HepG2 (cell line): ENCODE results near the gene ERVH48-1. TPM values are rescaled to one million over a fixed set of nuclear protein-coding genes. Genes with fewer than 3 reads are reported as not detected.

Source experiments
- ATAC-seq: fragments of 200-7000 bp; cut with Tn5 transposase; 3 replicates; pipeline ENCODE4 v1.9.1; 2020; ENCODE audit warnings: mild to moderate bottlenecking, moderate library complexity
- BruUV-seq: library from RNA; stranded (reverse); fragments of 400-500 nt; replicated peaks from 2 replicates; lab custom pipeline; 2021; lab: Mats Ljungman, UMichigan
- CTCF ChIA-PET: fragments of 300-600 bp; formaldehyde crosslinking; extraction: SDS; loops from one replicate; lab custom pipeline; 2021; ENCODE audit warnings: low total read pairs, inconsistent platforms, low intra/inter-chr PET ratio; lab: Yijun Ruan, JAX
- POLR2A ChIA-PET: fragments of 350-600 bp; sonication (Branson Sonifier 250); formaldehyde crosslinking; loops from one replicate; lab custom pipeline; 2020; ENCODE audit warnings: antibody characterized with exemption, inconsistent platforms; lab: Yijun Ruan, JAX
- DNase-seq: peaks from one replicate; pipeline ENCODE4 v3.0.0-alpha.2; 2015; ENCODE audit warnings: low spot score
- FAIRE-seq: peaks from 3 replicates; lab custom pipeline; 2011; peaks lifted over from hg19 to GRCh38; lab: Jason Lieb, UNC
- H2AFZ ChIP-seq: one replicate; pipeline ENCODE4 v1.6.1; 2011; ENCODE audit warnings: low read length, inconsistent platforms
- H3K27ac ChIP-seq: fragments of 300-600 bp; 3 replicates; pipeline ENCODE4 v1.8.0; 2011; ENCODE audit warnings: mixed run types, mild to moderate bottlenecking, mixed read lengths, low read length, inconsistent platforms; ENCODE audit not compliant: insufficient read depth; ENCODE audit errors: extremely low read length
- H3K27me3 ChIP-seq, 2 experiments: fragments of 200-600 bp in 1 of 2; 2 replicates in 1 of 2; 3 replicates in 1 of 2; pipeline versions ENCODE4 v1.6.0 to v1.8.0; 2011; ENCODE audit warnings: low read length in 2 of 2, mild to moderate bottlenecking in 2 of 2, moderate library complexity in 2 of 2, inconsistent platforms in 1 of 2; ENCODE audit not compliant: insufficient read depth in 2 of 2, control insufficient read depth in 1 of 2
- H3K36me3 ChIP-seq, 2 experiments: fragments of 200-600 bp in 1 of 2; replicated peaks in 1 of 2; 2 replicates in 1 of 2; 3 replicates in 1 of 2; pipeline versions ENCODE4 v1.5.1 to v1.8.0; 2011; ENCODE audit warnings: low read length in 2 of 2, inconsistent platforms in 1 of 2; ENCODE audit not compliant: insufficient read depth in 2 of 2, control insufficient read depth in 1 of 2
- H3K4me1 ChIP-seq: 2 replicates; pipeline ENCODE4 v1.5.1; 2012; ENCODE audit warnings: low read length, inconsistent platforms; ENCODE audit not compliant: insufficient read depth
- H3K4me2 ChIP-seq: 2 replicates; pipeline ENCODE4 v1.6.0; 2011; ENCODE audit warnings: low read depth, low read length, inconsistent platforms
- H3K4me3 ChIP-seq, 3 experiments: fragments of 200-600 bp in 1 of 3; sonication (generic), shearing (Covaris generic) in 1 of 3; replicated peaks in 1 of 3; 2 replicates each; pipeline ENCODE4 v1.5.1; 2011 to 2016; ENCODE audit warnings: low read length in 3 of 3, inconsistent platforms in 2 of 3, low read depth in 2 of 3, mild to moderate bottlenecking in 2 of 3, control low read depth in 1 of 3, mixed read lengths in 1 of 3; ENCODE audit not compliant: insufficient read depth in 1 of 3
- H3K79me2 ChIP-seq: one replicate; pipeline ENCODE4 v1.6.1; 2011; ENCODE audit warnings: low read length, inconsistent platforms; ENCODE audit not compliant: insufficient read depth
- H3K9ac ChIP-seq: 2 replicates; pipeline ENCODE4 v1.6.0; 2011; ENCODE audit warnings: mild to moderate bottlenecking, low read depth, low read length, inconsistent platforms; ENCODE audit not compliant: insufficient read depth
- H3K9me3 ChIP-seq: 2 replicates; pipeline ENCODE4 v1.5.1; 2012; ENCODE audit warnings: mild to moderate bottlenecking, low read length
- H4K20me1 ChIP-seq: 2 replicates; pipeline ENCODE4 v1.6.0; 2011; ENCODE audit warnings: inconsistent platforms, mild to moderate bottlenecking, low read length, moderate library complexity; ENCODE audit not compliant: insufficient read depth
- FOXA3 ChIP-seq: IDR thresholded peaks from 2 replicates; pipeline ENCODE4 v1.6.1; 2016; ENCODE audit warnings: missing genetic modification reagents, missing compliant biosample characterization
- FOXM1 ChIP-seq: sonication (generic); formaldehyde crosslinking; IDR thresholded peaks from 2 replicates; pipeline ENCODE4 v1.5.0; 2020; ENCODE audit warnings: missing genetic modification reagents
- HOXA5 ChIP-seq: sonication (generic); formaldehyde crosslinking; IDR thresholded peaks from 2 replicates; pipeline ENCODE4 v1.4.0; 2020; ENCODE audit warnings: missing genetic modification reagents
- JUND ChIP-seq: sonication (generic); formaldehyde crosslinking; IDR thresholded peaks from 2 replicates; pipeline ENCODE4 v1.8.0; 2022; ENCODE audit warnings: mild to moderate bottlenecking, missing genetic modification reagents
- MXI1 ChIP-seq: IDR thresholded peaks from 3 replicates; pipeline ENCODE4 v1.6.1; 2012; ENCODE audit warnings: low read depth, low read length, inconsistent platforms, borderline replicate concordance
- SP1 ChIP-seq, 2 experiments: fragments of 450-650 bp in 1 of 2; sonication (generic) in 1 of 2; formaldehyde crosslinking in 1 of 2; IDR thresholded peaks; 2 replicates each; pipeline versions ENCODE4 v1.4.0 to v1.6.1; 2016 to 2020; ENCODE audit warnings: missing genetic modification reagents in 1 of 2
- ZNF138 ChIP-seq: sonication (generic); formaldehyde crosslinking; IDR thresholded peaks from 2 replicates; pipeline ENCODE4 v1.5.0; 2020; ENCODE audit warnings: mild to moderate bottlenecking, low read depth, missing genetic modification reagents
- ZNF160 ChIP-seq: sonication (generic); formaldehyde crosslinking; IDR thresholded peaks from 2 replicates; pipeline ENCODE4 v1.8.0; 2022; ENCODE audit warnings: mild to moderate bottlenecking, inconsistent platforms, missing genetic modification reagents
- ZNF235 ChIP-seq: sonication (generic); formaldehyde crosslinking; IDR thresholded peaks from 2 replicates; pipeline ENCODE4 v1.8.1; 2023; ENCODE audit warnings: mild to moderate bottlenecking, missing genetic modification reagents, borderline replicate concordance
- ZNF24 ChIP-seq: fragments of 450-650 bp; IDR thresholded peaks from 2 replicates; pipeline ENCODE4 v1.6.1; 2017; ENCODE audit warnings: antibody characterized with exemption, mild to moderate bottlenecking
- ZNF274 ChIP-seq: sonication (generic); formaldehyde crosslinking; IDR thresholded peaks from 2 replicates; pipeline ENCODE4 v1.5.1; 2020; ENCODE audit warnings: mild to moderate bottlenecking, missing genetic modification reagents
- ZNF350 ChIP-seq: sonication (generic); formaldehyde crosslinking; IDR thresholded peaks from 2 replicates; pipeline ENCODE4 v1.4.0; 2020; ENCODE audit warnings: mild to moderate bottlenecking, low read depth, missing genetic modification reagents, borderline replicate concordance
- ZNF382 ChIP-seq: sonication (generic); formaldehyde crosslinking; IDR thresholded peaks from 2 replicates; pipeline ENCODE4 v1.5.0; 2020; ENCODE audit warnings: missing genetic modification reagents, mild to moderate bottlenecking, borderline replicate concordance
- ZNF44 ChIP-seq: sonication (generic); formaldehyde crosslinking; IDR thresholded peaks from 2 replicates; pipeline ENCODE4 v1.5.1; 2020; ENCODE audit warnings: mild to moderate bottlenecking, missing genetic modification reagents
- ZNF607 ChIP-seq: sonication (generic); formaldehyde crosslinking; IDR thresholded peaks from 2 replicates; pipeline ENCODE4 v1.5.1; 2020; ENCODE audit warnings: missing genetic modification reagents, mild to moderate bottlenecking, borderline replicate concordance
- ZNF609 ChIP-seq: sonication (generic); formaldehyde crosslinking; IDR thresholded peaks from 2 replicates; pipeline ENCODE4 v1.4.0; 2020; ENCODE audit warnings: mild to moderate bottlenecking, missing genetic modification reagents, borderline replicate concordance
- WGBS: methylation state at CpG from one replicate; pipeline ENCODE4 v1.1.6; 2017; ENCODE audit warnings: low lambda C conversion rate; 5-methylcytosine and 5-hydroxymethylcytosine counted together
- in situ Hi-C: cut with HindIII; loops from 2 replicates; pipeline ENCODE4 v1.10.0; 2017; ENCODE audit warnings: low pct_unique_long_range_greater_than_20kb; ENCODE audit not compliant: extremely low pct_ligation_motif_present
- intact Hi-C: fragments of 100-400 bp; cut with micrococcal nuclease; formaldehyde crosslinking; loops from one replicate; pipeline ENCODE4 v1.10.0; 2022; ENCODE audit not compliant: unreplicated experiment
- polyA plus RNA-seq, 8 experiments: library from polyadenylated mRNA; depleted of rRNA in 3 of 8; stranded (reverse) in 7 of 8; unstranded in 1 of 8; fragments of >200 nt; fragmentation: Illumina TruSeq in 4 of 8; extraction: Trizol in 4 of 8; gene quantifications; 2 replicates each; pipeline versions ENCODE4 v1.2.1 to v1.2.3, GENCODE V29; 2011 to 2016; ENCODE audit warnings: low read depth in 4 of 8, missing spikeins in 1 of 8, mixed read lengths in 1 of 8; ENCODE audit not compliant: insufficient read depth in 1 of 8
- total RNA-seq, 5 experiments: library from RNA; depleted of rRNA; stranded (reverse); fragments of >200 nt; fragmentation: Illumina TruSeq; extraction: Trizol; gene quantifications; 2 replicates each; pipeline ENCODE4 v1.2.3, GENCODE V29; 2016; ENCODE audit warnings: low read depth in 1 of 5
- TF ChIP-seq, protein P1 (sequence below): sonication (generic); formaldehyde crosslinking; IDR thresholded peaks from 2 replicates; pipeline ENCODE4 v1.8.0; 2022; ENCODE audit warnings: mild to moderate bottlenecking, missing genetic modification reagents, borderline replicate concordance

Gene ERVH48-1
- total and polyA plus RNA-seq, 2 of the 13 experiments (the other 11 are each of a cell fraction or from before 2014, with no cell fraction given), result 1.8 TPM; not detected in 1

DNA sequence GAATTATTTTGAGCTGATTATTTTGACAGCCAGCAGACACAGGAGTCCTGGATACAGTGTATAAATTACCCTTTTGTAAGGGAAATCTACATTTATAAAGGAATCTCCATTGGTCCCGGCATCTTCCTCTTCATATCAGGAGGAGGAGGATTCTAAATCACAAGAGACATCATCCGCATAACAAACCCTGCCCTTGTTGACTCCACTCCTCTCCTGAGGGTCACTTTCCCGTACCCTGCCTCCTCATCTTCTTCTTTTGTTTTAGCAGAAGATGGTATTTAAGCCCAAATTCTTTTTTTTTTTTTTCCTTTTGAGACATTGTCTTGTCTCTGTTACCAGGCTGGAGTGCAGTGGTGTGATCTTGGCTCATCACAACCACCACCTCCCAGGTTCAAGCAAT lies 34.3 kb upstream of the ERVH48-1 start:
- DNase-seq (no peak), FAIRE-seq (no peak), ATAC-seq (no peak)
- H3K27ac ChIP-seq, result no peak overlapping the region
- ChIA-PET POLR2A (no interaction called here), CTCF (no interaction called here)
- H3K79me2 ChIP-seq, result no peaks in the 10 kb centered on the region
- H4K20me1 ChIP-seq, result no peaks in the 10 kb centered on the region
- H3K4me1 ChIP-seq, result peaks cover 28% of the 10 kb centered on the region
- H3K36me3 ChIP-seq, result no peaks in the 10 kb centered on the region
- intact Hi-C loops, result no loop called here
- H3K27me3 ChIP-seq, result peaks cover 0 to 2% of the 10 kb centered on the region in 2 experiments; a peak in 2 of 5 replicates
- no peak overlapping the region for H3K4me3 ChIP-seq
- in situ Hi-C loops, result no loop called here
- no peak overlapping the region for H3K4me2 ChIP-seq
- no peak for TF ChIP-seq FOXA3 (CRISPR knock-in tag)
- no peak for TF ChIP-seq SP1 (IDR thresholded peaks at IDR 0.05)
- no peak for TF ChIP-seq SP1 (CRISPR knock-in tag; IDR thresholded peaks at IDR 0.05)
- no peak for TF ChIP-seq ZNF235
- TF ChIP-seq ZNF138 (CRISPR knock-in tag), result no peak
- no peak for TF ChIP-seq ZNF274
- no peak for TF ChIP-seq MXI1
- no peak for TF ChIP-seq ZNF160 (CRISPR knock-in tag)
- no peak for TF ChIP-seq ZNF350 (CRISPR knock-in tag)
- no peak for TF ChIP-seq ZNF382
- TF ChIP-seq HOXA5 (CRISPR knock-in tag), result no peak
- TF ChIP-seq ZNF44 (CRISPR knock-in tag), result no peak
- TF ChIP-seq, protein P1, sequence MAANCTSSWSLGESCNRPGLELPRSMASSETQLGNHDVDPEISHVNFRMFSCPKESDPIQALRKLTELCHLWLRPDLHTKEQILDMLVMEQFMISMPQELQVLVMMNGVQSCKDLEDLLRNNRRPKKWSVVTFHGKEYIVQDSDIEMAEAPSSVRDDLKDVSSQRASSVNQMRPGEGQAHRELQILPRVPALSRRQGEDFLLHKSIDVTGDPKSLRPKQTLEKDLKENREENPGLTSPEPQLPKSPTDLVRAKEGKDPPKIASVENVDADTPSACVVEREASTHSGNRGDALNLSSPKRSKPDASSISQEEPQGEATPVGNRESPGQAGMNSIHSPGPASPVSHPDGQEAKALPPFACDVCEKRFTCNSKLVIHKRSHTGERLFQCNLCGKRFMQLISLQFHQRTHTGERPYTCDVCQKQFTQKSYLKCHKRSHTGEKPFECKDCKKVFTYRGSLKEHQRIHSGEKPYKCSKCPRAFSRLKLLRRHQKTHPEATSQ (CRISPR knock-in tag), result no peak
- TF ChIP-seq ZNF609 (CRISPR knock-in tag), result no peak
- TF ChIP-seq ZNF607 (CRISPR knock-in tag), result no peak
- no peak for TF ChIP-seq ZNF24
- TF ChIP-seq JUND (CRISPR knock-in tag), result no peak
- no peak for TF ChIP-seq FOXM1 (CRISPR knock-in tag)
- no TSS peak for BruUV-seq
- no peak overlapping the region for H2AFZ ChIP-seq
- H3K9me3 ChIP-seq, result no peaks in the 10 kb centered on the region
- no peak overlapping the region for H3K9ac ChIP-seq
- WGBS, result 79% methylated on average over 3 of the region's 3 CpGs
